ENCODE measurements around the gene SLC9A9. TPM values are rescaled to one million over a fixed set of nuclear protein-coding genes. Genes with fewer than 3 reads are reported as not detected.

The SLC9A9 gene
- total and polyA plus RNA-seq, 2 donors (not counting 1 experiment from before 2014, with no cell fraction given), result 14.3 to 74.0 TPM

GRCh38 chr3:143885780-143886427 is 37.6 kb upstream of the SLC9A9 start:
- H2AFZ ChIP-seq (ENCODE audit: low read length), result no peak overlapping the region
- no peak overlapping the region for H3K4me3 ChIP-seq (replicated peaks in 1 of 4; ENCODE audit: control extremely low read depth in 1 of 4, insufficient read depth in 1 of 4, low read depth in 3 of 4, low read length in 4 of 4)
- no peaks in the 10 kb centered on the region for H3K79me2 ChIP-seq (ENCODE audit: control insufficient read depth, insufficient read depth, low read length)
- peak; percentile 52 to 83 for TF ChIP-seq CTCF (conservative IDR thresholded peaks at IDR 0.05 in 1 of 2, IDR thresholded peaks at IDR 0.05 in 1 of 2; ENCODE audit: low read depth in 1 of 2, low read length in 2 of 2)
- TF ChIP-seq EZH2 (IDR thresholded peaks at IDR 0.05; ENCODE audit: low read length, missing control alignments), result no peak
- no peaks in the 10 kb centered on the region for H4K20me1 ChIP-seq (ENCODE audit: control insufficient read depth, extremely low read depth, insufficient read depth, low read length)
- peak; percentile 17 to 45 for DNase-seq (ENCODE audit: low read depth in 2 of 2)
- H3K9ac ChIP-seq (ENCODE audit: insufficient read depth, low read length), result no peak overlapping the region
- H3K36me3 ChIP-seq (ENCODE audit: control insufficient read depth, insufficient read depth, low read length), result no peaks in the 10 kb centered on the region
- no peak overlapping the region for H3K27ac ChIP-seq (ENCODE audit: insufficient read depth, low read length)
- H3K27me3 ChIP-seq (ENCODE audit: control insufficient read depth, insufficient read depth, low read length), result no peaks in the 10 kb centered on the region
- H3K9me3 ChIP-seq (ENCODE audit: control insufficient read depth, insufficient read depth, low read depth, low read length), result no peaks in the 10 kb centered on the region
- H3K4me2 ChIP-seq (ENCODE audit: extremely low read depth, insufficient read depth, low read length), result no peak overlapping the region
- H3K4me1 ChIP-seq (ENCODE audit: control insufficient read depth, extremely low read depth, insufficient read depth, low read length), result no peaks in the 10 kb centered on the region

GRCh38 chr3:143884861-143885260 is 36.6 kb upstream of the SLC9A9 start:
- no peak overlapping the region for H3K27ac ChIP-seq (ENCODE audit: insufficient read depth, low read length)
- TF ChIP-seq CTCF (conservative IDR thresholded peaks at IDR 0.05 in 1 of 2, IDR thresholded peaks at IDR 0.05 in 1 of 2; ENCODE audit: low read depth in 1 of 2, low read length in 2 of 2), result no peak
- DNase-seq (ENCODE audit: low read depth in 2 of 2), result no peak
- no peaks in the 10 kb centered on the region for H3K9me3 ChIP-seq (ENCODE audit: control insufficient read depth, insufficient read depth, low read depth, low read length)
- peak overlapping the region; percentile 27 for H2AFZ ChIP-seq (ENCODE audit: low read length)
- H3K36me3 ChIP-seq (ENCODE audit: control insufficient read depth, insufficient read depth, low read length), result no peaks in the 10 kb centered on the region
- H3K9ac ChIP-seq (ENCODE audit: insufficient read depth, low read length), result no peak overlapping the region
- no peak overlapping the region for H3K4me2 ChIP-seq (ENCODE audit: extremely low read depth, insufficient read depth, low read length)
- no peaks in the 10 kb centered on the region for H3K79me2 ChIP-seq (ENCODE audit: control insufficient read depth, insufficient read depth, low read length)
- no peaks in the 10 kb centered on the region for H3K4me1 ChIP-seq (ENCODE audit: control insufficient read depth, extremely low read depth, insufficient read depth, low read length)
- H3K27me3 ChIP-seq (ENCODE audit: control insufficient read depth, insufficient read depth, low read length), result no peaks in the 10 kb centered on the region
- H4K20me1 ChIP-seq (ENCODE audit: control insufficient read depth, extremely low read depth, insufficient read depth, low read length), result no peaks in the 10 kb centered on the region
- H3K4me3 ChIP-seq (replicated peaks in 1 of 4; ENCODE audit: control extremely low read depth in 1 of 4, insufficient read depth in 1 of 4, low read depth in 3 of 4, low read length in 4 of 4), result no peak overlapping the region

- H3K79me2 ChIP-seq (ENCODE audit: control insufficient read depth, insufficient read depth, low read length), result no peaks in the 10 kb centered on the region
- H3K4me1 ChIP-seq (ENCODE audit: control insufficient read depth, extremely low read depth, insufficient read depth, low read length), result no peaks in the 10 kb centered on the region
- TF ChIP-seq EZH2 (IDR thresholded peaks at IDR 0.05; ENCODE audit: low read length, missing control alignments) (no peak), CTCF (conservative IDR thresholded peaks at IDR 0.05 in 1 of 2, IDR thresholded peaks at IDR 0.05 in 1 of 2; ENCODE audit: low read depth in 1 of 2, low read length in 2 of 2) (no peak)
- no peak overlapping the region for H2AFZ ChIP-seq (ENCODE audit: low read length)
- no peak overlapping the region for H3K27ac ChIP-seq (ENCODE audit: insufficient read depth, low read length)
- H3K4me3 ChIP-seq (replicated peaks in 1 of 4; ENCODE audit: control extremely low read depth in 1 of 4, insufficient read depth in 1 of 4, low read depth in 3 of 4, low read length in 4 of 4), result no peak overlapping the region
- H3K9me3 ChIP-seq (ENCODE audit: control insufficient read depth, insufficient read depth, low read depth, low read length), result no peaks in the 10 kb centered on the region
- no peaks in the 10 kb centered on the region for H3K27me3 ChIP-seq (ENCODE audit: control insufficient read depth, insufficient read depth, low read length)
- no peaks in the 10 kb centered on the region for H3K36me3 ChIP-seq (ENCODE audit: control insufficient read depth, insufficient read depth, low read length)
- H4K20me1 ChIP-seq (ENCODE audit: control insufficient read depth, extremely low read depth, insufficient read depth, low read length), result no peaks in the 10 kb centered on the region
- H3K4me2 ChIP-seq (ENCODE audit: extremely low read depth, insufficient read depth, low read length), result no peak overlapping the region
- H3K9ac ChIP-seq (ENCODE audit: insufficient read depth, low read length), result no peak overlapping the region
- no peak for DNase-seq (ENCODE audit: low read depth in 2 of 2)
Observed at GRCh38 chr3:143883151-143883550, 34.9 kb upstream of the SLC9A9 start.

Measured in fibroblast of lung (primary cell).